COLO829 (cell line): ENCODE measurements around the gene SMAD2.
A peak's percentile ranks its signal among the peaks of the same experiment; 100 is the strongest.

ENCODE experiments used
- DNase-seq: peaks from one replicate; pipeline ENCODE4 v3.0.0; 2012; ENCODE audit warnings: low spot score

Gene SMAD2

GRCh38 chr18:47931718-47932103, 1.3 kb upstream of the SMAD2 start:
- DNase-seq = no peak

- peak; percentile 69 for DNase-seq
These were observed 665 bp upstream of the SMAD2 start for GRCh38 chr18:47930931-47931717.

DNA sequence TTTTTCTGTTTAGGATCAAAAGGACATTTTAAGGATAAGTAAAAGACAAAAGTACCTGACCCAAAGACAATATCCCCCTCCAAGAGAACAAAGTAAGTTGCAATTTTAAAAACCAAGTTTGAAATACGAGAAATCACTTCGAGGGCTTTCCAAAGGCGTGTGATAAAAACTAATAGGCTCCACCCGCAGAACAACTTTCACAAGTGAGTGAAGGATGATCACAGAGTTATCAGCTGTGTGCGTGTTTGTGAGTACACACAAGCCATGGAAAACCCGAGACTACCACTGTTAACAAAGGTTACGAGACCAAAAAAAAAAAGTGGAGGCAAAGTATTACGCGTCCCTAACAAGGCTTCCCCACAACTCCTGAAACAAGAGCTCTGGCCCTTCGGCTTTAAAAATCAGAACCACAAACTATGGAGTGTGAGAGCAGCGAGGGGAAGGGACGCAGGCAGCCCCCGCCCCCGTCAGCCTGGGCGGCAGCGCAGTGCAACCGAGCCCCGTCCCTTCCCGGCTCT, 719 bp downstream of the SMAD2 start:
- DNase-seq = no peak

- DNase-seq = no peak
These were observed 2.0 kb downstream of the SMAD2 start for GRCh38 chr18:47928466-47928865.

GRCh38 chr18:47926101-47926850, 4.2 kb downstream of the SMAD2 start:
- DNase-seq = no peak

DNA sequence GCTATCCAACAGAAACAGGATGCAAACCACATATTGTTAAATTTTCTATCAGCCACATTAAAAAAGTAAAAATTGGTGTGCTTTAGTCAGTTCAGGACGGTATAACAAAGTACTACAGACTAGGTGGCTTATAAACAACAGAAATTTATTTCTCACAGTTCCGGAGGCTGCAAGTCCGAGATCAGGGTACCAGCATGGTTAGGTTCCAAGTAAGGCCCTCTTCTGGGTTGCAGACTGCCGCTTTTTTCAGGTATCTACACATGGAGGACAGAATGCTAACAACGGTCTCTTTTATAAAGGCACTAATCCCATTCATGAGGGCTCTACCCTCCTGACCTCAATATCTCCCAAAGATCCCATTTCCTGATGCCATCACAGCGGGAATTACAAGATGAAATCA, 10.5 kb downstream of the SMAD2 start:
- no peak for DNase-seq

DNA sequence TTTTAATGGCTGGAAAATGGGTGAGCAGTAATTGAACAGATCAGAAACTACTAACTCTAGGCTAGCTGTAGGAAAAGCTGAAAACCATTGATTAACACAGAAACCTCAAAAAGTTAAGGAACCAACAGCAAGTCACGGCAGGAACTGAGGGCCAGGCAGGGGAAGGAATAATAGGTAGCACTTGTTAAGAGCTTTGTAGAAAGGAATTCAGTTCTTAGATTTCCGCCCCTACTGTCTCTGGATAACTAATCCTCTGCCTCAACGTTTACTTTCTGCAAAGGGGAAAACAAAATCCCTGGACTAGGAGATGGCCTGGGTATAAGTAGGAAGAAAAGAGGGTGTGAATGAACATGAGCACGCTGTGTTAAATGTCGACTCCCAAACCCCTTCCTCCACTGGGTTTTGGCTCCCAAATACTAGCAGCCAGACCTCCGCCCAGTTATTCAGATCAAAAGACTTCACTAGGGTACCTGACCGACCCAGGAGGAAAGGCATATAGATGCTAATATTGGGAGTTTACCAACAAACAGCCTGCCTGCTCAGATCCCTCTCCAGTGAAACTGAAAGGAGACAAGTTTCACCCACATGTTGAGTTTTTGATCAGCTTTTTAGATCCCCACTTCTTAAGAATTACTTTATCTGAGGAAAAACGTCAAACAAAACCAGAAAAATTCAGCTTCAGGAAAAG, 12.4 kb downstream of the SMAD2 start:
- no peak for DNase-seq

DNA sequence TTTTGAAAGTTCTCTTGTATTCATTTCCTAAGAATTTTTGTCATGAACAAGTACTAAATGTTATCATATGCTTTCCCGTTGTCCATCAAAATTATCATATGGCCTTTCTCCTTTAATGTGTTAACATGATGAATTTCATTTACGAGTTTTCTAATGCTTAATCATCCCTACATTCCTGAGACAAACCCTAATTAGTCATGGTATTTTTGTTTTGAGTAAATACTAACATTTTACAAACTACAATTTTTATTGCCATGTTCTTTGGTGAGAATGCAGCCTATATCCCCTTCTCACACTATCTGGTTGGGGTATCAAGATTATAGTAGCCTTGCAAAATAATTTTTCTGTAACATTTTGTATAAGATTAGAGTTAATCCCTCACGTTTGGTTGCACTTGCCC, 14.5 kb downstream of the SMAD2 start:
- no peak for DNase-seq

DNA sequence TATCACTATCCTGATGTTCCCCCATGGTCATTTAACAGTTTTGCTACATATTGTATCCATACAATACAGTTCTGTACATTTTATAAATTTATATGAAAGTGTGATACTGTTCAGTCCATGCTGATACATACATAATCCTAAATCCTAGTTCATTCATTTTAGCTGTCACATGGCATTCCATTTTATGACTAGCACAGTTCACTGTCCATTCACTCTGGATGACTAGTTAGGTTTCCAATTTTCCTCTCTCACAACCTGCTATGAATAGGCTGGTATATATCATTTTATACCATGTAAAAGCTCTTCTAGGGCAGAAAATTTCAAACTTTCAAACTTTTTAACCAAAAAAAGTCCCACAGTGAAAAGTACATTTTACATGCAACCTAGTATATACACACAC, 15.2 kb downstream of the SMAD2 start:
- no peak for DNase-seq

GRCh38 chr18:47912794-47913585, 17.5 kb downstream of the SMAD2 start:
- peak; percentile 39 for DNase-seq

DNA sequence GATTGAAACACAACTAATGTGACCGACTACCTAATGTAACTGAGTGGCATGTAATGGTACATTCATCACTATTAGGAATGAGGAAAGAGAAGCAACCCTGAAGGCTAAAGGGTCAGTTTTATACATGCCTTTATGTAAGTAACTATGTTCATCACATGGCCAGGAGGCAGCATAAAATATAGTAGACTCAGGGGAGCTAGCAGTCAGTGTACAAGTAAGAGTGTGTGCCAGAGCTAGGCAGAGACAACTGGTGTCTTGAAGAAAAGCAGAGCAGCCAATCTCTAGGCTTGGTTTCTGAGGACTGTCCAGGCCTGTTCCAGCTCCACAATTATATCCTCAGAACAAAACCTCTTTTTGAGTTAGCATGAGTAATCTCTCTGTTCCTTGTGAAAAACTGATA, 18.1 kb downstream of the SMAD2 start:
- peak; percentile 93 for DNase-seq

DNA sequence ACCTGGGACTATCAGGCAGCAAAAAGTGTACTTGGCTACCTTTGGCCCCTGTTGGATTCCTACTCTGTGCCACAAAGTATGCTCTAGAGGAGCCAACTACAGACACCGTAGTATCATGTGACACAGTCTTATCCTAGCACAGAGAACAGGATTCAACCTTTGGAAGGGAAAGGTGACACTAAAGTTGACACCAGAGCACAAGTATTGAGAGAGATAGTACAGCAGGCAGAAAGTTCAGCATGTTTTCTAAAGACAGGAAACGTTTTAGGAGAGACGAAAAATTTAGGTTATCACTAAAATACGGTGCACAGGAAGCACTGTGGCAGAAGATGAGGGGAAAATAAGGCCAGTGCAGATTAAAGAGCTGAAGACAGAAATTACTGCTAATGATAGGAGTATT, 18.6 kb downstream of the SMAD2 start:
- DNase-seq = no peak

- DNase-seq = no peak
These were observed 21.0 kb downstream of the SMAD2 start for GRCh38 chr18:47909484-47909883.

DNA sequence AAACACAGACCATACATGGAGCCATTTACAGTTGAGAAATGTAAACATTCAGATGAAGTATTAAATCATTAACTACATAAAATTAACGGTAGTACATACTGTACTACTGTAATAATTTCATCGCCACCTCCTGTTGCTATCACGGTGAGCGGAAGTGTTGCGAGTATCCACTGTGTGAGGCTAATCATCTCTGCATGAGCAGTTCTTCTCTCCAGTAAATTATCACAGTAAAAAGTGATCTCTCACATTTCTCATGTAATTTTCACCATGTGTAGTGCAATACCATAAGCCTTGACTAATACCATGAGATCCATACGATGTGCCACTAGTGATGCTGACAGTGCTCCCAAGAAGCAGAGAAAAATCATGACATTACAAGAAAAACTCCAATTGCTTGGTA, 21.9 kb downstream of the SMAD2 start:
- no peak for DNase-seq

DNA sequence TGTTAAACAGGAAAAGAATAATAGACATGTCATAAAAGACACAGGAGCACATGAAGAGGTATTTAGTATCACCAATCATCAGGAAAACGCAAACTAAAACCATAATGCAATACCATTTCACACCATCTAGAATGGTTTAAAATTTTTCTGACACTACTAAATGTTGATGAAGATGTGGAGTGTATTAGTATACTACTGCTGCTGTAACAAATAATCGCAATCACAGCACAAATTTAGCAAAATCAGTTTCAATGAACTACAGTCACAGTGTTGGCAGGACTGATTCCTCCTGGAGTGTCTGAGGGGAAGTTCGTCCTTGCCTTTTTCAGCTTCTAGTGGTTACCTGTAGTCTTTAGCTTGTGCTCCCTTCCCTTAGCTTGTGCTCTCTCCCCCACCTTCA, 24.1 kb downstream of the SMAD2 start:
- DNase-seq = no peak

DNA sequence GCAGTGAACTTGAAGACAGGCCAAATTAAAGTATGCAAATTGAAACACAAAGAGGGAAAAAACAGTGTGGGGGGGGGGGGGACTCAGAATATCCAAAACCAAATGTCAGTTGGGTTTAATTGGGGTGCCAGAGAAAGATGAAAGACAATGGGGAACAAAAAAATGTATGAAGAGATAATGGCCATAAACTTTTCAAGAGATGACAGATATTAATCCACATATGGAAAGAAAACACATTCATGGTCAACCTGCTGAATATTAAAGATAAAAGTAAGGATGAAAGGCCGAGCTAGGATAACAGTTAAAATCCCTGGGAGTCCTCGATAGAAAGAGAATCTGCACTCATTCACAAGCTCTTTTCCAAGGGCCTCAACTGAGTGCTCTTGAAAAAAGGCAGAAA, 26.6 kb downstream of the SMAD2 start:
- no peak for DNase-seq

DNA sequence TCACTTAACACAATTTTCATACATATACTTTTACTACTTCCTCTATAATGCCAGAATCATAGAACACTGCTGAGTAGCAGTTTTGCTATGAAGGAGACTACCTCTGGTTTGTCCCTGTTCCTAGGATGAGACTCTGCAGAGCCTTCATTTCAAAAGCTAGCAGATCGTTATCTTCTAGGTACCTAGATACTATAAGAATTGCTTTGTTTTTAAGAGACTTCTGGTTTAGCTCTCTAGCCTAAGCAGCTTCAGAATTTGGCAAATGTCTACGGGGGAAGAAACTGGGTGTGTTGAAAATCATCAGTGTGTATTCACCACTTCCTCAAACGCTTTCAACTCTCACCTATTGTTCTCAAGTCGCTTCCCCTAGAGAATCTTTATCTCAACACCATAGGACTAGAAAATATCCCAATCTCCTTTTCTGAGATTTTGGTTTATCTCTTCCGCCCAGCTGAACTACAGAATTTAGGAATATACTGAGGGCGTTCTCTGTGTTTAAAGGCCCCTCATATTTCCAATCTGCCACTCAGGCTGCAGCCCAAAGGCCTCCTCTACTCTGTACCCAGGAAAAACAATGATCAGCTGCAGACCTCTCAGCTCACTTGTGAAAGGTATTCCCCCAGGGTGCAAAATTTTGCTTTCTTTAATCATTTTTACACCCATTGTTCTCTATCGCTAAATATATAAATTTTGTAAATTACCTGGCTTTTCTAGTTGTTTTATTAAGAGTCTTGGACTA, 28.7 kb downstream of the SMAD2 start:
- no peak for DNase-seq

GRCh38 chr18:47899107-47899840, 31.2 kb downstream of the SMAD2 start:
- no peak for DNase-seq

GRCh38 chr18:47898696-47899095, 31.8 kb downstream of the SMAD2 start:
- DNase-seq = no peak

- DNase-seq = no peak
These were observed 32.4 kb downstream of the SMAD2 start for GRCh38 chr18:47898055-47898454.
